ENCODE results near the gene PHYKPL. TPM values are rescaled to one million over a fixed set of nuclear protein-coding genes. Genes with fewer than 3 reads are reported as not detected.

Gene PHYKPL
- total RNA-seq, 1 donor from 2014 or later, result 29.2 TPM

GRCh38 chr5:178279026-178279722 lies 46.6 kb upstream of the PHYKPL start:
- TF ChIP-seq CTCF (IDR thresholded peaks at IDR 0.05; ENCODE audit: insufficient read depth, low read length, severe bottlenecking), result no peak
- DNase-seq (ENCODE audit: low read depth) (no peak), FAIRE-seq (no peak)
- Histone ChIP-seq H3K4me3 (ENCODE audit: low read depth, low read length) (no peak overlapping the region), H3K36me3 (ENCODE audit: control insufficient read depth, insufficient read depth, low read length) (no peaks in the 10 kb centered on the region), H3K27me3 (ENCODE audit: control insufficient read depth, insufficient read depth, low read length) (no peaks in the 10 kb centered on the region)

GRCh38 chr5:178278358-178279023 lies 45.9 kb upstream of the PHYKPL start:
- Histone ChIP-seq H3K27me3 (ENCODE audit: control insufficient read depth, insufficient read depth, low read length) (no peaks in the 10 kb centered on the region), H3K4me3 (ENCODE audit: low read depth, low read length) (no peak overlapping the region), H3K36me3 (ENCODE audit: control insufficient read depth, insufficient read depth, low read length) (no peaks in the 10 kb centered on the region)
- DNase-seq (ENCODE audit: low read depth) (no peak), FAIRE-seq (no peak)
- no peak for TF ChIP-seq CTCF (IDR thresholded peaks at IDR 0.05; ENCODE audit: insufficient read depth, low read length, severe bottlenecking)

GRCh38 chr5:178277866-178278265 lies 45.3 kb upstream of the PHYKPL start:
- H3K27me3 ChIP-seq (ENCODE audit: control insufficient read depth, insufficient read depth, low read length), result no peaks in the 10 kb centered on the region
- no peak for FAIRE-seq

GRCh38 chr5:178277346-178277745 lies 44.7 kb upstream of the PHYKPL start:
- H3K27me3 ChIP-seq (ENCODE audit: control insufficient read depth, insufficient read depth, low read length), result no peaks in the 10 kb centered on the region
- TF ChIP-seq CTCF (IDR thresholded peaks at IDR 0.05; ENCODE audit: insufficient read depth, low read length, severe bottlenecking), result no peak
- H3K4me3 ChIP-seq (ENCODE audit: low read depth, low read length), result no peak overlapping the region
- no peak for DNase-seq (ENCODE audit: low read depth)
- no peaks in the 10 kb centered on the region for H3K36me3 ChIP-seq (ENCODE audit: control insufficient read depth, insufficient read depth, low read length)
- FAIRE-seq, result no peak

More at GRCh38 chr5:178277866-178278265, 45.3 kb upstream of the PHYKPL start:
- no peak for DNase-seq (ENCODE audit: low read depth)
- Histone ChIP-seq H3K4me3 (ENCODE audit: low read depth, low read length) (no peak overlapping the region), H3K36me3 (ENCODE audit: control insufficient read depth, insufficient read depth, low read length) (no peaks in the 10 kb centered on the region)
- TF ChIP-seq CTCF (IDR thresholded peaks at IDR 0.05; ENCODE audit: insufficient read depth, low read length, severe bottlenecking), result no peak

GRCh38 chr5:178274781-178275537 lies 42.4 kb upstream of the PHYKPL start:
- Histone ChIP-seq H3K27me3 (ENCODE audit: control insufficient read depth, insufficient read depth, low read length) (no peaks in the 10 kb centered on the region), H3K4me3 (ENCODE audit: low read depth, low read length) (no peak overlapping the region), H3K36me3 (ENCODE audit: control insufficient read depth, insufficient read depth, low read length) (no peaks in the 10 kb centered on the region)
- DNase-seq (ENCODE audit: low read depth) (no peak), FAIRE-seq (no peak)
- no peak for TF ChIP-seq CTCF (IDR thresholded peaks at IDR 0.05; ENCODE audit: insufficient read depth, low read length, severe bottlenecking)
